Adrenal gland (tissue), 5 donors: ENCODE measurements around the gene SLC39A2.

ENCODE experiments used
- POLR2A ChIP-seq, 2 donors: fragments of 450-650 bp; IDR thresholded peaks; one replicate each; pipeline ENCODE4 v1.6.1; 2017; ENCODE audit warnings: antibody characterized with exemption in 2 of 2, mild to moderate bottlenecking in 2 of 2, moderate library complexity in 1 of 2
- TF ChIP-seq, protein P1 (sequence below), 6 experiments: fragments of 450-650 bp in 4 of 6; fragments of 200-600 bp in 2 of 6; sonication (generic) in 1 of 6; IDR thresholded peaks; 1 replicate in 5 of 6; 2 replicates in 1 of 6; pipeline versions ENCODE4 v1.5.1 to v1.8.0; 2016 to 2021; ENCODE audit warnings: antibody characterized with exemption in 6 of 6, mild to moderate bottlenecking in 2 of 6, moderate library complexity in 1 of 6
- donor health status: DM: no; HTN: no; CAD: no.

DNA sequence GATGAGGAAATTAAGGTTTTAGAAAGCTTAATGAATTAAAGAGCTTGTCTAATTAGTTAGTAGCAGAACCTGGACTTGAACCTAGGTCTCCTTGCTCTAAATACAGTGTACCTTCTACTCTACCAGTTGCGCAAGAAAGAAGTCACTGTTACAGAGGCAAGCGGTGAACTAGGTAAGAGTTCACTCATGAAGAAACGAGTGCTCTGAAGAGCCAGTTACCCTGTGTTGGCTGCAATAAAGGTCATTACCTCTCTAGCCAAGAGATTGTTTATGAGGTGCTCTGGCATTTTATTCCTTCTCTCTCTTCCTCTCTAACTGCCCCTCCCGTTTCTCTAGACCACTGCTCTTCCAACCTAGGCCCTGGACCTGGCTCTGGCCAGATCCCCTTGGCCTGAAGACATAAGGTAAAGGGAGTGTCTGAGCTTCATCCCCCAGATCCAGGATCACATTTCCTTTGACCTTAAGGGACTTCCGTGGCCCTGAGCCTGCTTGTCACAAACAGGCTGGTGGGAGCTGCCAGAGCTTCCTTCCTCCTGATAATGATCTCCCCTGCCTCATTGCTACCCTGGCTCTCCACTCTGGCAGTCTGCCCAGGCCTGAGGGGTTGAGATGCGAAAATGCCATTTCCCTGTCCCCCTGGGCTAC, 45.0 kb downstream of the SLC39A2 start:
- TF ChIP-seq, protein P1, sequence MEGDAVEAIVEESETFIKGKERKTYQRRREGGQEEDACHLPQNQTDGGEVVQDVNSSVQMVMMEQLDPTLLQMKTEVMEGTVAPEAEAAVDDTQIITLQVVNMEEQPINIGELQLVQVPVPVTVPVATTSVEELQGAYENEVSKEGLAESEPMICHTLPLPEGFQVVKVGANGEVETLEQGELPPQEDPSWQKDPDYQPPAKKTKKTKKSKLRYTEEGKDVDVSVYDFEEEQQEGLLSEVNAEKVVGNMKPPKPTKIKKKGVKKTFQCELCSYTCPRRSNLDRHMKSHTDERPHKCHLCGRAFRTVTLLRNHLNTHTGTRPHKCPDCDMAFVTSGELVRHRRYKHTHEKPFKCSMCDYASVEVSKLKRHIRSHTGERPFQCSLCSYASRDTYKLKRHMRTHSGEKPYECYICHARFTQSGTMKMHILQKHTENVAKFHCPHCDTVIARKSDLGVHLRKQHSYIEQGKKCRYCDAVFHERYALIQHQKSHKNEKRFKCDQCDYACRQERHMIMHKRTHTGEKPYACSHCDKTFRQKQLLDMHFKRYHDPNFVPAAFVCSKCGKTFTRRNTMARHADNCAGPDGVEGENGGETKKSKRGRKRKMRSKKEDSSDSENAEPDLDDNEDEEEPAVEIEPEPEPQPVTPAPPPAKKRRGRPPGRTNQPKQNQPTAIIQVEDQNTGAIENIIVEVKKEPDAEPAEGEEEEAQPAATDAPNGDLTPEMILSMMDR (IDR thresholded peaks at IDR 0.05) = no peak
- no peak for TF ChIP-seq POLR2A (IDR thresholded peaks at IDR 0.05)
